COLO829 (cell line): Measurements from ENCODE around the gene IRF5.
"Not testable (repeated sequence)": the region's sequence is repeated elsewhere in the genome, so short reads cannot be mapped to it uniquely, and the experiment has no call there.

Experiments used
- DNase-seq: peaks from one replicate; pipeline ENCODE4 v3.0.0; 2012; ENCODE audit warnings: low spot score

The IRF5 gene

GRCh38 chr7:128906766-128907559 is 30.8 kb upstream of the IRF5 start:
- DNase-seq, result no peak

DNA sequence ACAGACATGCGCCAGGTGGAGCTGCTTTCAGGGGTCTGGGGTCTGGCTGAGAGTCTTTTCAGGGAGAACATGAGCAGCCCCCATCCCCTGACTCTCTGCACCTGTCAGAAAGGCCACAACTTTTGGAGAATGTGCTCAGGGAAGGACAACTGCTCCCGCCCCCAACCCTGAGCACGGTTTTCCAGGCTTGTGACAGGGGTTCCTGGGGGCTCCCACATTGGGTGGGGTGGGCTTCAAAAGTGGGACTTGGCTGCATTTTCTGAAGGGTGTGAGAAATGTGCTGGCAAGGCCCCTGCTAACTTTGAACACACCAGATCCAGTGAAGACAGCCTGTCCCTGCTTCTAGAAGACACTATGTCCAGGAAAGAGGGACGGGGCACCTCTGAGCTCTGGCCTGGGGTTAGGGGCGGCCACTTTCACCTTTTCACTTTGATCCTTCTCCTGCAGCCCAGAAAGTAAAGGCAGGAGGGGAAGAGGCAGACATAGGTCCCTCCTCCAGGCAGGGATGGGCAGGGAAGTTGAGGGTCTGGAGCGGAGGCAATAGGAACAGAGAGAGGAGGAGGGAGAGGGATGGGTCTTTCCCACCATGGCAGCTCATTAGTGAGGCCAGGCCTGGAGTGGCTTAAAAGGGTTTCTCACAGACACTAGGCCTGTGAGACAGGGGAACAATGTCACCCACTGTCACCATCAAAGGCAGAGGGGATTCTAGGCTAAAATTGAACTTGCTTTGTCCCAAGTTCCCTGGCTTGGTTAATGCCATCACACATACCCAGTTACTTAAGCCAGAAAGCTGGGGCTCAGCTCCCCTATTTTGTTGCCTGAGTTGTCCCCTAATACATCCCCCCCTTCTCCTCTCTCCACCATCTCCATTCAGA is 28.7 kb upstream of the IRF5 start:
- no peak for DNase-seq

DNA sequence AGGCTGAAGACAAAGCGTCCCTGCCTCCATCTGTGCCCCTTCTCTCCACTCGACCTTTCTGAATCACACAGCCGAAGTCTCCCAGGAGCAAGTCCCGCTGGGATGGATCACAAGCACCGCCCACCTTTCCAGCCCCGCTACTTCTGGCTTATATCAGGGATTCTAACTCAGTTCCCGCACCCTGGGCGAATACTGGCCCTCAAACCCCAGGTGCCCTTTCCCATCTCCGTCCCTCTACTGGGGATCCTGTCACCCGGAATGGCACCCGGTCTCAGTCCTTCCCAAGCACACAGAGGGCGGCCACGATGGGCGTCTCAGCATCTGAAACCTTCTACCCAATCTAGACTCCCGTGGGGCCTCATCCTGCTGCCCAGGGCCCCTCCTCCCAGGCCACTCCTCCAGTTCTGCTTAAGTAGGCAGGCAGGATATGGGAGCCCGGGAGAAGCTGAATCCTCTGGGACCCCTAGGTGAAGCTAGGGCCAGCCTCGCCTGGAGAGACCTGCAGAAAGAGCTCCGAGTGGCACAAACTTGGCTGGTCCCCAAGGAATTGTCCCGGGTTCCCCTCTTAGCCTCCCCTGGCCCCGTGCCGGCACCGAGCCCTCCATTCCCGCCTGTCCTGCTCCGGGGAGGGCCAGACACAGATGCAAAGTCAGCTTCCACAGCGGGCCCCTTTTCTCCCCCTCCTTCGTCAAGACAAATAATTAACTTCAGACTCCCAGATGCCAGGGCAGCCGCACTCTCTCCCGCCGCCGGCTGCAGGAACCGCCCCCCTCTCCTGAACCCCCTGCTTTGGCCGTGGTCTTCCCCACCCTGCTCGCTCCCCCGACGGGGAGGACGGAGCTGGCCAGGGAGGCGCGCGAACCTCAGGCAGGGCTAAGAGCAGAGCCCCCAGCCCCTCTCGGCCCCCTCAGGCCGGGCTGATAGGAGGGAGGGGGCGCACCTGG is 27.8 kb upstream of the IRF5 start:
- no peak for DNase-seq

- no peak for DNase-seq
Observed at GRCh38 chr7:128910569-128910945, 27.2 kb upstream of the IRF5 start, which contains the start of gene KCP. Gene KCP (minus strand): TSS chr7:128910709. CDS start chr7:128910676, 33 bp downstream.

GRCh38 chr7:128911423-128912031 is 26.2 kb upstream of the IRF5 start:
- no peak for DNase-seq

DNA sequence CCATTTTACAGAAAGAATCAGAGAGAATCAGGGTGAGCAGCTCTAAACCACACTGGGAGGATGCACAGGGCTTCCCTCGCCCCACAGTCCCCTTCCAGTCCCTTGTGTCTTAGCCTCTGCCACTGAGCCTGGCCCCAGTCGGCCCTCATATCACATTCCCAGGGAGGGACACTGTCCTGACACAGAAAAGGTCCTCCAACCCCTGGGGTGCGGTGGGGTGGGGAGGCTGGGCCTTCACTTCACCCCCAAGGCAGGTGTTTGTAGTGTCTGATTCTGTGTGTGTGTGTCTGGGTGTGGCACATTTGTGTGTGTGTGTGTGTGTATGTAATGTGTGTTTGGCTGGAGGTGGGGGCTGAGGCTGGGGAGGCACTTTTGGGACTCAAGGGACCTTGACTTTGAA is 25.4 kb upstream of the IRF5 start:
- no peak for DNase-seq

- not testable (repeated sequence) for DNase-seq
Observed at GRCh38 chr7:128912709-128913495, 24.8 kb upstream of the IRF5 start.

DNA sequence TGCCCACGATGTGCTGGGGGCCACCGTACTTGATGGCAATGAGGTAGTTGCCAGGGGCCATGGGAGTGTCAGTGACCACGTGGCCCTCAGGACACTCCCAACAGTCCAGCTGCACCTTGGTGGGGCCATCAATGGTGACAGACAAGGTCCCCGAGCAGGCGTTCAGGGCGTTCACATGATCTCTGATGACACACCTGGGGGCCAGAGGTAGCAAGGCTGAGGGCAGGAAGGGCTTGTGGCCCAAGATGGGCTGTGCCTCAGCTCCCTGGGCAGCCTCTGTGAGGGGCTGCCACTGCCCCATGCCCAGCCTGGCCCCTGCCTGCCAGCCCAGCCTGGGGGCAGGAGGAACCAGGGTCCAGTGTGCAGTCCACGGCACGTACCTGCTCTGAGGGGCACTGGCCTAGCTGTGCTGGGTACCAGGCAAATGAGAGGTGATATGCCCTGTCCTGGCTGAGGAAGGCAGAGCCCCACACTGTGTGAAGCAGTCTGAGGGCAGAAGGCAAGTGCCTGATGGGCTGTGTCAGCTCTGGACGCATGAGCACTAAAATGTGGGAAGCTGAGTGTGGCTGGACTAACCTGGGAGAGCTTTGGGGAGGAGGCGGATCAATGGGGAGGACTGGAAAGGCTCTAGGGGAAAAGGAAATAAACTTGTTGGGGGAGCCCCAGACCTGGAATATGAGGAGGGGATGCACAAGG is 23.7 kb upstream of the IRF5 start:
- no peak for DNase-seq

DNA sequence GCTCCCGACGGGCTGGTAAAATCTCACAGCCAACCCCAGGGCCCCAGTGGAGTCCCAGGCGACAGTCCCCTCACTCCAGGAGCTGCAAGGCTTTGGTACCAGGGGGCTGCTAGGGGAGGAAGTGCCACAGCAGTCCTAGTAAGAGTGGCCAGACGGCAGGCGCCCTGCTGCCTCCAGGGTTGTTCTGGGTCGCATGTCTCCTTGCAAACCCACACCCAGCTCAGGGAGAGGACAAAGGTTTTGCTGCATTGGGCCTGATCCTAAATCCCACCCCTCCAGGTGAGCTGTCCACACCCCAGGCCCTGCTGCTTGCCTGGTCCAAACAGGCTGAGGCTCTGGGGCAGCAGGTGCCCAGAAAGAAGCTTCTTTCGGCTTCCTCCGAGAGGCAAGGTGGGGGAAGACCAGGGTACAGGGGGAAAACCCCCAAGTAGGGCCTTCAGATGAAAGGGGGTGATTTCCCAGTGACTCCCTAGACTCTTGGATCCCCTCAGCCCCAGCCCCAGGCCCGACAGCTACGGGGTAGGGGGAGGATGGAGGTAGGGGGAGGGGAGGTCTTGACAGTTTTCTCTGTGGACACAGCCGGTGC is 23.1 kb upstream of the IRF5 start:
- no peak for DNase-seq

- no peak for DNase-seq
Observed at GRCh38 chr7:128915271-128915819, 22.4 kb upstream of the IRF5 start.

GRCh38 chr7:128915841-128916642 is 21.7 kb upstream of the IRF5 start:
- DNase-seq, result no peak

DNA sequence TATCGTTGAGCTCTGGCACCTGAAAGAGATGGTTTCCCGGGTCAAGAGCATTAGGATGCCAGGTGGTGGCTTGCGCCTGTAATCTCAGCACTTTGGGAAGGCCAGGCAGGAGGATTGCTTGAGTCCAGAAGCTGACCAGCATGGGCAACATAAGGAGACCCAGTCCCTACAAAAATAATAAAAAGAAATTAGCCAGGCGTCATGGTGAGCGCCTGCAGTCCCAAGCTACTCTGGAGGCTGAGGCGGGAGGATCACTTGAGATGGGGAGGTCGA is 21.1 kb upstream of the IRF5 start:
- DNase-seq, result no peak

DNA sequence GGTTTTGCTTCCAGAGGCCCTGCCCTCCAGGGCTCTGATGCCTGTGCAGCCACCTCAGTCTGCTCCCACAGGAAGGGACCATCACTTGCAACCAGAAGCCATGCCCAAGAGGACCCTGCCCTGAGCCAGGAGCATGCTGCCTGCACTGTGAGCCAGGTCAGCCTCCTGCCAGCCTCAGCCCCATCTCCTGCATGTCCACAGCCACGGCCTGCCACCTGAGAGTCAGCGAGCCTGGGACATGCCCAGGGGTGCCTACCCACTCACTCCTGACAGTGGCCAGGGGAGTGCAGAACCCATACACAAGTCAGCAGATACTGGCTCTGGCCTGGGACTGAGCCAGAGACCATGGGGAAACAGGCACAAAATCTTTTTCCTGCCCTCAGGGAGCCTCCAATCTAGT is 20.6 kb upstream of the IRF5 start:
- DNase-seq, result no peak

DNA sequence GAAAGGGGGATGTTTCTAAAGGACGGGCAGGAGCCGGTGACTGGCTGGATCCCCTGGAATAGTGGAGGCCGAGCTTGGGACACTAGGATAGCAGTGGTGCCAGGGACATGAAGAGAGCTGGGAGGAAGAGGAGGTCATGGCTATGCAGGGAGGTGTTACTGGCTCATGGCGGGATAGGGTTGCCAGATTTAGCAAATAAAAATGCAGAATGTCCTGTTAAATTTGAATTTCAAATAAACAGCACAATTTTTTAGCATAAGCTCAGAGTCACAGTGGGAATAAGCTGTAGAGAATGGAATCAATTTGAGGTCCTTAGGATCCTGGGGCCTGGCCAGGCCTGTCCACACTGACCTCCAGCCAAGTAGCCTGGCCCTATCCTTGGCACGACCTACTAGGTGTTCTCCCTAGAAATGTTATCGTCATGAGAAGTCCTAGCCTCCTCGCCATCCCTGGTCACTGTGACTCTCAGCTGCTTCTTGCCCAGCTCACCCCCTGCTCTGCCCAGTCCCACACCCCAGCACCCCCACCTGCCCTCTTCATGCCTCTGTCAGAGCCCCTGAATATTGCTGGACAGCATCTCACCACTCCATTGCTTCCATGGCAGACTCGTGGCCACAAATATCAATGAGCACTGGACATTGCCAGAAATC is 19.6 kb upstream of the IRF5 start:
- DNase-seq, result no peak

GRCh38 chr7:128919241-128919640 is 18.5 kb upstream of the IRF5 start:
- no peak for DNase-seq

- DNase-seq, result no peak
Observed at GRCh38 chr7:128919881-128920799, 17.6 kb upstream of the IRF5 start.

DNA sequence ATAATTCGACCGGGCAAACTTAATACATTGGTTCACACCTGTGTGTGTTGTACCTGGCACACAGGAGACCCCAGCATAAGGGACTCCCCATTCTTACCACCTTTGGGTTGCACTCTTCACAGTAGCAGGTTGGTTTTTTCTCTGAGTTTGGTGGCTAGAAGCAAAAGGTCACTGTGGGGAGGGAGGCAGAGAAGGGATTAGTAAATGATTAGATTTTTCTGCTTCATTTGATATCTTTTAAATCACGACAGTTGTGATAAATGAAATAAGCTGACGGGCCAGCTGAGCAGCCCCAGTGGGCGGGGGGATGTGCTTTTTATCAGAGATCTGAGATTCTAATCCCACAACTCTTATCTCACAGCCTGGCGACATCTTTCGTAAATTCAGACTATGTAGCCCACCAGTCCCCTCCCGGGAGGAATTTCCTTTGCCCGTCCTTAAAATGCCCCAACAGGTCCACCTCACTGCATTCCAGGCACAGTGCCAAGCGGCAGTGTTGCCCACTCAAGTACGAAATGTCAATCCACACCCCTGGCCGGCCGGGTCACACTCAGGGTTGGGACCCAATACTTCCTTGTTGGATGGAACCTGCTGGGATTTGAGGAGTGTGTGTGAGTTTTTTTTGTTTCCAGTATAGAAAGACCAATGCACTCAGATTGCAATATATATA is 16.7 kb upstream of the IRF5 start:
- no peak for DNase-seq
